ENCODE measurements around the gene KRT83.

Gene KRT83

GRCh38 chr12:52320784-52321400 lies at the start of gene KRT83:
TSS of gene KRT83 (minus strand) at chr12:52321398. CDS start at chr12:52321335, 63 bp downstream.
- no peak for FAIRE-seq

GRCh38 chr12:52369809-52370208 lies 48.6 kb upstream of the KRT83 start:
- no peak for FAIRE-seq

- FAIRE-seq: no peak
These were observed 48.0 kb upstream of the KRT83 start for GRCh38 chr12:52369211-52369610.

GRCh38 chr12:52368508-52368907 lies 47.3 kb upstream of the KRT83 start:
- no peak for FAIRE-seq

- FAIRE-seq: no peak
These were observed 46.7 kb upstream of the KRT83 start for GRCh38 chr12:52367876-52368275.

- no peak for FAIRE-seq
These were observed 45.7 kb upstream of the KRT83 start, which contains the start of gene KRT85 for GRCh38 chr12:52366738-52367485. TSS of gene KRT85 (minus strand) at chr12:52367481. CDS start at chr12:52367405, 76 bp downstream.

- FAIRE-seq: no peak
These were observed 43.8 kb upstream of the KRT83 start for GRCh38 chr12:52364901-52365489.

- FAIRE-seq: no peak
These were observed 42.9 kb upstream of the KRT83 start for GRCh38 chr12:52364061-52364460.

- no peak for FAIRE-seq
These were observed 42.0 kb upstream of the KRT83 start for GRCh38 chr12:52363111-52363679.

GRCh38 chr12:52362118-52362726 lies 41.0 kb upstream of the KRT83 start:
- FAIRE-seq: no peak

- no peak for FAIRE-seq
These were observed 40.4 kb upstream of the KRT83 start for GRCh38 chr12:52361553-52361952.

GRCh38 chr12:52360663-52361271 lies 39.6 kb upstream of the KRT83 start:
- FAIRE-seq: no peak

- no peak for FAIRE-seq
These were observed 39.0 kb upstream of the KRT83 start for GRCh38 chr12:52360106-52360662.

GRCh38 chr12:52359621-52360061 lies 38.4 kb upstream of the KRT83 start:
- no peak for FAIRE-seq

GRCh38 chr12:52358575-52359350 lies 37.6 kb upstream of the KRT83 start:
- FAIRE-seq: no peak

- FAIRE-seq: no peak
These were observed 35.8 kb upstream of the KRT83 start for GRCh38 chr12:52356762-52357580.

- no peak for FAIRE-seq
These were observed 35.0 kb upstream of the KRT83 start for GRCh38 chr12:52356031-52356761.

GRCh38 chr12:52355176-52355575 lies 34.0 kb upstream of the KRT83 start:
- no peak for FAIRE-seq

- FAIRE-seq: no peak
These were observed 33.0 kb upstream of the KRT83 start for GRCh38 chr12:52354200-52354599.

- no peak for FAIRE-seq
These were observed 32.6 kb upstream of the KRT83 start for GRCh38 chr12:52353766-52354165.

All from colon (tissue), 2 donors.